ENCODE data around the gene TMEM101. TPM values are rescaled to one million over a fixed set of nuclear protein-coding genes. Genes with fewer than 3 reads are reported as not detected.

TMEM101 gene
- total RNA-seq, 1 experiment from 2014 or later = 18.6 TPM

DNA sequence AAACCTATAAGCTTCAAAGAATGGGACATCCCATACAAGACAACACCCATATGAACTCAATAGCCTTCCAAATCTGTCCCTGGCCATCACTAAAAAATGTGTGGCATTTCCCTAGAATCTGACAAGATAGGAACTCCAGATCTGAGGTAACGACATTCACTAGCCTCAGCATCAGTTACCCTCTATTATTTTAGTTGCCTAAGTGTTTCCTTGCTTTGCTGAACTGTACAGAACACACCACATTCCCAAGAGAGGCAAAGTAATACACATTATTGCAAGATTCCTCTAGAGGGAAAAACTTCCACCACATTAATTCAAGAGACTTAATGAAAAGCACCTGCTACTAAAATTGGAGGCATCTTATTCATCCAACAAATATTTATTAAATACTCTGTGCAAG lies 46.7 kb upstream of the TMEM101 start:
- Histone ChIP-seq H2BK12ac (ENCODE audit: insufficient read length, low read depth, low read length) (no peak overlapping the region), H2BK120ac (ENCODE audit: low read depth, low read length, poor library complexity, severe bottlenecking) (no peak overlapping the region), H3K27ac (ENCODE audit: insufficient read length, low read depth, low read length) (no peak overlapping the region), H3K14ac (ENCODE audit: insufficient read depth, low read length) (no peak overlapping the region), H3K4ac (ENCODE audit: low read depth, low read length) (no peak overlapping the region), H2AFZ (ENCODE audit: low read length) (no peak overlapping the region), H3K79me1 (ENCODE audit: insufficient read depth, low read depth, low read length, poor library complexity, severe bottlenecking) (peaks cover 9% of the 10 kb centered on the region), H3K9ac (ENCODE audit: extremely low read depth, insufficient read length, low read length) (no peak overlapping the region), H3K4me2 (ENCODE audit: insufficient read depth, insufficient read length, low read length) (no peak overlapping the region), H3K9me3 (ENCODE audit: control insufficient read depth, low read depth, low read length) (no peaks in the 10 kb centered on the region), H2BK15ac (ENCODE audit: low read depth, low read length) (no peak overlapping the region), H3K56ac (ENCODE audit: insufficient read length, low read depth, low read length) (no peak overlapping the region), H3K23ac (ENCODE audit: insufficient read length, low read depth, low read length) (no peak overlapping the region), H3T11ph (ENCODE audit: low read length) (no peak overlapping the region), H4K5ac (ENCODE audit: insufficient read length, low read depth, low read length) (no peak overlapping the region), H2BK20ac (ENCODE audit: low read depth, low read length, poor library complexity, severe bottlenecking) (no peak overlapping the region), H4K8ac (replicated peaks; ENCODE audit: insufficient read length, low read depth, low read length) (no peak overlapping the region), H3K18ac (ENCODE audit: insufficient read length, low read depth, low read length) (no peak overlapping the region), H4K91ac (ENCODE audit: insufficient read length, low read depth, low read length) (no peak overlapping the region), H3K23me2 (ENCODE audit: insufficient read length, low read depth, low read length, poor library complexity, severe bottlenecking) (peaks cover 3% of the 10 kb centered on the region), H2BK5ac (ENCODE audit: insufficient read length, low read length) (no peak overlapping the region), H3K79me2 (ENCODE audit: insufficient read depth, low read length) (peaks cover 43% of the 10 kb centered on the region), H2AK5ac (ENCODE audit: insufficient read length, low read length) (no peak overlapping the region), H3K4me1 (ENCODE audit: insufficient read depth, low read length) (0 out of 2 replicates have a peak, but pooled peaks cover 2% of the 10 kb centered on the region), H4K20me1 (ENCODE audit: control insufficient read depth, insufficient read depth, insufficient read length) (no peaks in the 10 kb centered on the region), H3K27me3 (ENCODE audit: insufficient read depth, low read length) (no peaks in the 10 kb centered on the region)
- Mint-ChIP-seq H3K4me1 (peaks cover 19 to 20% of the 10 kb centered on the region in 2 experiments; a peak in 3 of 4 replicates), H3K36me3 (ENCODE audit: insufficient read depth in 1 of 3, low read depth in 3 of 3) (peaks cover 47 to 70% (median 70%) of the 10 kb centered on the region in 3 experiments), H3K27me3 (ENCODE audit: low read depth) (no peaks in the 10 kb centered on the region), H3K27ac (no peak overlapping the region), H3K9me3 (no peaks in the 10 kb centered on the region), H3K4me3 (no peak overlapping the region)
- no CpG with 5 or more reads among the region's 1 CpG for WGBS (ENCODE audit: extremely low coverage, insufficient read length, low lambda C conversion rate)
- DNase-seq = no peak
- TF ChIP-seq, protein P1, sequence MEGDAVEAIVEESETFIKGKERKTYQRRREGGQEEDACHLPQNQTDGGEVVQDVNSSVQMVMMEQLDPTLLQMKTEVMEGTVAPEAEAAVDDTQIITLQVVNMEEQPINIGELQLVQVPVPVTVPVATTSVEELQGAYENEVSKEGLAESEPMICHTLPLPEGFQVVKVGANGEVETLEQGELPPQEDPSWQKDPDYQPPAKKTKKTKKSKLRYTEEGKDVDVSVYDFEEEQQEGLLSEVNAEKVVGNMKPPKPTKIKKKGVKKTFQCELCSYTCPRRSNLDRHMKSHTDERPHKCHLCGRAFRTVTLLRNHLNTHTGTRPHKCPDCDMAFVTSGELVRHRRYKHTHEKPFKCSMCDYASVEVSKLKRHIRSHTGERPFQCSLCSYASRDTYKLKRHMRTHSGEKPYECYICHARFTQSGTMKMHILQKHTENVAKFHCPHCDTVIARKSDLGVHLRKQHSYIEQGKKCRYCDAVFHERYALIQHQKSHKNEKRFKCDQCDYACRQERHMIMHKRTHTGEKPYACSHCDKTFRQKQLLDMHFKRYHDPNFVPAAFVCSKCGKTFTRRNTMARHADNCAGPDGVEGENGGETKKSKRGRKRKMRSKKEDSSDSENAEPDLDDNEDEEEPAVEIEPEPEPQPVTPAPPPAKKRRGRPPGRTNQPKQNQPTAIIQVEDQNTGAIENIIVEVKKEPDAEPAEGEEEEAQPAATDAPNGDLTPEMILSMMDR (conservative IDR thresholded peaks at IDR 0.05) = no peak
